ENCODE data around the gene RNU6-9. TPM values are rescaled to one million over a fixed set of nuclear protein-coding genes. Genes with fewer than 3 reads are reported as not detected.
A peak's percentile ranks its signal among the peaks of the same experiment; 100 is the strongest.
"Not testable (repeated sequence)": the region's sequence is repeated elsewhere in the genome, so short reads cannot be mapped to it uniquely, and the experiment has no call there.

Gene RNU6-9
- total and polyA plus RNA-seq, 10 donors = not detected

- Histone ChIP-seq H3K4me1 (peaks cover 4 to 16% (median 9%) of the 10 kb centered on the region in 6 donors), H3K27me3 (replicated peaks in 1 of 7) (no peaks in the 10 kb centered on the region), H3K9me3 (no peaks in the 10 kb centered on the region), H3K4me3 (no peak overlapping the region), H3K27ac (no peak overlapping the region), H3K36me3 (peaks cover 0 to 83% (median 48%) of the 10 kb centered on the region in 6 donors)
- WGBS, 5 donors = 80 to 92% (median 90%) methylated on average over 15 to 29 of the region's 29 CpGs
- peak in 1 of 3 donors; percentile 44 for TF ChIP-seq POLR2AphosphoS5 (IDR thresholded peaks at IDR 0.05)
- no peak for TF ChIP-seq CTCF (IDR thresholded peaks at IDR 0.05 in 8 of 11, conservative IDR thresholded peaks at IDR 0.05 in 3 of 11)
- intact Hi-C loops (cut with DNase I; ENCODE audit: low total_unique reads) = no loop called here
- DNase-seq = no peak
Measured at GRCh38 chr19:876780-877314, 16.4 kb upstream of the RNU6-9 start.

- intact Hi-C loops (cut with DNase I; ENCODE audit: low total_unique reads); H3K4me3 ChIP-seq; H3K9me3 ChIP-seq; H3K27me3 ChIP-seq (replicated peaks in 1 of 7); H3K4me1 ChIP-seq; H3K27ac ChIP-seq; DNase-seq: not testable (repeated sequence)
- peaks cover 0 to 90% (median 60%) of the 10 kb centered on the region in 6 donors for H3K36me3 ChIP-seq
- WGBS, 5 donors = 88 to 94% (median 91%) methylated on average over 11 to 23 of the region's 23 CpGs
Measured at GRCh38 chr19:877992-878660, 15.2 kb upstream of the RNU6-9 start.

GRCh38 chr19:878751-879561, 14.3 kb upstream of the RNU6-9 start:
- H3K9me3 ChIP-seq; H3K27me3 ChIP-seq (replicated peaks in 1 of 7); intact Hi-C loops (cut with DNase I; ENCODE audit: low total_unique reads); H3K4me1 ChIP-seq; DNase-seq; H3K4me3 ChIP-seq; H3K27ac ChIP-seq: not testable (repeated sequence)
- WGBS, 5 donors = 86 to 93% (median 91%) methylated on average over 16 to 24 of the region's 24 CpGs
- peaks cover 0 to 90% (median 62%) of the 10 kb centered on the region in 6 donors for H3K36me3 ChIP-seq

GRCh38 chr19:879711-880438, 13.4 kb upstream of the RNU6-9 start:
- Histone ChIP-seq H3K27me3 (replicated peaks in 1 of 7) (no peaks in the 10 kb centered on the region), H3K36me3 (peaks cover 0 to 90% (median 66%) of the 10 kb centered on the region in 6 donors), H3K27ac (no peak overlapping the region)

More at GRCh38 chr19:879711-880438, 13.4 kb upstream of the RNU6-9 start:
- intact Hi-C loops (cut with DNase I; ENCODE audit: low total_unique reads) = no loop called here
- TF ChIP-seq CTCF (IDR thresholded peaks at IDR 0.05 in 8 of 11, conservative IDR thresholded peaks at IDR 0.05 in 3 of 11) (no peak), POLR2AphosphoS5 (IDR thresholded peaks at IDR 0.05) (peak in 1 of 3 donors; percentile 48), POLR2A (IDR thresholded peaks at IDR 0.05) (no peak)
- DNase-seq = no peak
- Histone ChIP-seq H3K9me3 (no peaks in the 10 kb centered on the region), H3K4me3 (no peak overlapping the region), H3K4me1 (no peaks in the 10 kb centered on the region)
- WGBS, 5 donors = 89 to 95% (median 90%) methylated on average over 23 to 37 of the region's 37 CpGs

All from spleen (tissue), 11 donors.